GM18505 (cell line): ENCODE results near the gene CCDC183.

Source experiments
- ATAC-seq: cut with Tn5 transposase; IDR thresholded peaks from one replicate; pipeline ENCODE4 v1.9.1; 2021; ENCODE audit not compliant: unreplicated experiment
- POLR2A ChIP-seq: IDR thresholded peaks from 4 replicates; pipeline ENCODE4 v1.6.1; 2011; ENCODE audit warnings: borderline replicate concordance; ENCODE audit not compliant: insufficient read depth, insufficient read length; ENCODE audit errors: extremely low read depth

Gene CCDC183

GRCh38 chr9:136844761-136845464 lies 48.8 kb downstream of the CCDC183 start:
- ATAC-seq = no peak
- TF ChIP-seq POLR2A = no peak

DNA sequence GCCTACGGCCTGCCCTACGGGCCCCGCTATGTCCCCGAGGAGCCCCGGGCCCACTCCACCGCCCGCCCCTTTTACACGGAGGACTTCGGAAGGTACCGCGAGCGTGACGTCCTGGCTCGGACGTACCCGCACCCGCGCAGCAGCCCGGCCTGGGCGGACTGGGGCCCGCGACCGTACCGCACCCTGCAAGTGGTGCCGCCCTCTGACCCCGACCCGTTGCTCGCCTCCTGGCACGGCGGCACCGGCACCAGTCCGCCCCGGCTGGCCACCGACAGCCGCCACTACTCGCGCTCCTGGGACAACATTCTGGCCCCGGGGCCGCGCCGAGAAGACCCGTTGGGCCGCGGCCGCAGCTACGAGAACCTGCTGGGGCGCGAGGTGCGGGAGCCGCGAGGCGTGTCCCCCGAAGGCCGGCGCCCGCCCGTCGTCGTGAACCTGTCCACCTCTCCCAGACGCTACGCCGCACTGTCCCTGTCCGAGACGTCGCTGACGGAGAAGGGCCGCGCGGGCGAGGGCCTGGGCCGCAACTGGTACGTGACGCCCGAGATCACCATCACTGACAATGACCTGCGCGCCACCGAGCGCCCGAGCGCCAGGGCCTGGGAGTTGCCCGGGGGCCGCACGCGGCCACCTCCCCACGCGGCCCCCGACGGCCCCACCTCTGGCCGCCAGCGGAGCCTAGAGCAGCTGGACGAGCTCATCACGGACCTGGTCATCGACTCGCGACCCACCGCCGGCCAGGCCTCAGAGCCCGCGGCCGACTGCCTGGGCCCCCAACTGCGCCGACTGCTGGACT lies 49.5 kb downstream of the CCDC183 start:
- ATAC-seq = no peak

DNA sequence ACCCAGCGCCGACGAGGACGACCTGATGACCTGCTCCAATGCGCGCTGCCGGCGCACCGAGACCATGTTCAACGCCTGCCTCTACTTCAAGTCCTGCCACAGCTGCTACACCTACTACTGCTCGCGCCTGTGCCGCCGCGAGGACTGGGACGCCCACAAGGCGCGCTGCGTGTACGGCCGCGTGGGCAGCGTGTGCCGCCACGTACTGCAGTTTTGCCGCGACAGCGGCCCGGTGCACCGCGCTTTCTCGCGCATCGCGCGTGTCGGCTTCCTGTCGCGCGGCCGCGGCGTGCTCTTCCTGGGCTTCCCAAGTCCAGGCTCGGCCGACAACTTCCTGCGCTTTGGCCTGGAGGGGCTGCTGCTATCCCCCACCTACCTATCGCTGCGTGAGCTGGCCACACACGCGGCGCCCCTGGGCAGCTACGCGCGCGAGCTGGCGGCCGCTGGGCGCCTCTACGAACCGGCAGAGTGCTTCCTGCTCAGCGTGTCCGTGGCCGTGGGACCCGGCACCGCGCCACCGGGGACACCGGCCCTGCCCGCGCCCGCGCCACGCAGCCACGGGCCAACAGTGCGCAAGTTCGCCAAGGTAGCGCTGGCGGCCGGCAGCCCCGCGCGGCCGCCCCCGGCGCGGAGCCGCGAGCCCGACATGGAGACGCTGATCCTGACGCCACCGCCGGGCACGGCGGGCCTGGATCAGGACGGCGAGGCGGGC lies 50.4 kb downstream of the CCDC183 start:
- ATAC-seq = no peak
- no peak for TF ChIP-seq POLR2A

More for the DNA sequence above, 49.5 kb downstream of the CCDC183 start:
- no peak for TF ChIP-seq POLR2A

- no peak for TF ChIP-seq POLR2A
These were observed 51.1 kb downstream of the CCDC183 start for GRCh38 chr9:136847088-136847825.

GRCh38 chr9:136847826-136848392 lies 51.8 kb downstream of the CCDC183 start:
- TF ChIP-seq POLR2A = peak; percentile 53
- no peak for ATAC-seq

More at GRCh38 chr9:136847088-136847825, 51.1 kb downstream of the CCDC183 start:
- ATAC-seq = no peak

DNA sequence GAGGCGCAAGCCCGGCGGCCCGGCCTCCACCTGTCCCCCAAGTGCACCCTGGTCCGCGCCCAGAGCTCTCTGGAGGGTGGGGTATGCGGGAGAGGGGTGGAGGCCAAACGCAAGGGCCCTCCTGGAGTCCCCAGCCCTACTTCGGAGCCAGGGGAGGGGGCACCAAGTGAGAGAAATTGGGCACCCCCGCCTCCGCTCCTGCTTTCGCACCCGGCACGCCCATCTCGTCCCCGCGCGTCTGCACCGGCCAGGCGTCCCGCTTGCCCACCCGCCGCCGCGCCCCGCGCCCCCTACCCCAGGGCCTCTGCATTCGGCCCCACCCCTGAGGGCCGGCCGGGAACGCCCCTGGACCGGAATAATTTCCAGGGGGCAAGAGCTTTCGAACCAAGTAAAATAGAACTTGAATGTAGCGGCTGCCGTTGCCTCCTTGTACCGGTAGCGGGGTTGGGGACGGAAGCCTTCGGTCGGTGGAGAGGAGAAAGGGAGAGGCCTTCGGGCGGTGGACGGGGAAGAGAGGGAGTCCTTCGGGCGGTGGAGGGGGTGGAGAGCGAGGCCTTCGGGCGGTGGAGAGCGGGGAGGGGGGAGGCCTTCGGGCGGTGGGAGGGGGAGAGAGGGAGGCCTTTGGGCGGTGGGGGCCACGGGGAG lies 52.4 kb downstream of the CCDC183 start:
- TF ChIP-seq POLR2A = no peak
- no peak for ATAC-seq

- peak; percentile 95 for TF ChIP-seq POLR2A
- ATAC-seq = peak; percentile 68
These were observed 53.2 kb downstream of the CCDC183 start, which contains the start of gene PHPT1 for GRCh38 chr9:136849038-136849959. Gene PHPT1 (plus strand): TSS chr9:136849409. CDS start chr9:136849431, 22 bp downstream.

DNA sequence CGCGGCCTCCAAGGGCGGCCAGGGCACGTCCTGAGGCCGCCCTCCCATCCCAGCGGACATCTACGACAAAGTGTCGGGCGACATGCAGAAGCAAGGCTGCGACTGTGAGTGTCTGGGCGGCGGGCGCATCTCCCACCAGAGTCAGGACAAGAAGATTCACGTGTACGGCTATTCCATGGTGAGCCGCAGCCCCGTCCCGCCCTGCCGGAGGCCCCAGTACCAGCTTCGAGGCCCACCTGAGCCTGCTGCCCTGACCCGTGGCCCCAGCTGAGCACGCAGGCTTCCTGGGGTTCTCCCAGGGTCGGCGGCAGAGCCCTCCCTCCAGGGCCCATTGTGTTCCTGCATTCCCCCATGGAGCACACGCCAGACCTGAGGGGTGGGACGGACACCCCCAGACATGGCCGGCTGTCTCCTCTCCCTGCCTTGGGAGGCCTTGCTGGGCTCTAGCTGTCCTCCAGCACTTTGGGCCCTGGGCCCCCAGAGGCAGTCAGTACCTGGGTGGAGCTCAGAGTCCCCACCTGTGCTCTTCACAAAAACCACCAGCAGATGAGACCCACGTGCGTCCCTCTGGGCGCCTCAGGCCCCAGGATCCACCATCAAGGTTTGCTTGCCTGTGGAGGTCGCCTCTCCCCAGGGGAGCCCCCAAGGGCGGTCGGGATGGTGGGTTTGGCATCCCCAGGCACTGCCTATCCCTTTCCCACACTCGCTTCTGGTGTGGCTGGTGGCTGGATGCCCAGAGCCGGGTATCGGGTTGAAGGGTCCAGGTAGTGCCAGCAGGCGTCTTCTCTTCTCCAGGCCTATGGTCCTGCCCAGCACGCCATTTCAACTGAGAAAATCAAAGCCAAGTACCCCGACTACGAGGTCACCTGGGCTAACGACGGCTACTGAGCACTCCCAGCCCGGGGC lies 54.1 kb downstream of the CCDC183 start:
- ATAC-seq = no peak

GRCh38 chr9:136850866-136851775 lies 55.0 kb downstream of the CCDC183 start:
- no peak for ATAC-seq
- TF ChIP-seq POLR2A = no peak

More for the DNA sequence above, 54.1 kb downstream of the CCDC183 start:
- no peak for TF ChIP-seq POLR2A
